H1 (cell line): Measurements from ENCODE around the gene TDRD5. TPM values are rescaled to one million over a fixed set of nuclear protein-coding genes. Genes with fewer than 3 reads are reported as not detected.

Experiments used
- CTCF ChIA-PET: fragments of 300-600 bp; sonication (Branson Sonifier 250); formaldehyde crosslinking; loops from one replicate; lab custom pipeline; 2021; ENCODE audit not compliant: partially characterized antibody; lab: Charles Lee
- POLR2A ChIA-PET: fragments of 300-600 bp; sonication (Branson Sonifier 250); formaldehyde crosslinking; loops from one replicate; lab custom pipeline; 2021; ENCODE audit warnings: inconsistent platforms; ENCODE audit not compliant: partially characterized antibody; lab: Charles Lee
- DNase-seq, 2 experiments: peaks; one replicate each; pipeline versions ENCODE4 v3.0.0 to v3.0.0-alpha.2; 2010 to 2022; ENCODE audit warnings: low spot score in 2 of 2, low read depth in 1 of 2, mixed read lengths in 1 of 2
- FAIRE-seq: peaks from 2 replicates; lab custom pipeline; 2011; peaks lifted over from hg19 to GRCh38; lab: Jason Lieb, UNC
- H2AFZ ChIP-seq: 2 replicates; pipeline ENCODE4 v1.8.1; 2012; ENCODE audit warnings: low read length, inconsistent platforms
- H2AK5ac ChIP-seq: 2 replicates; pipeline ENCODE4 v1.6.1; 2013; ENCODE audit warnings: low read depth, low read length
- H2BK120ac ChIP-seq: replicated peaks from 2 replicates; pipeline ENCODE3; 2013; ENCODE audit warnings: low read depth, low read length, inconsistent platforms
- H2BK12ac ChIP-seq: 2 replicates; pipeline ENCODE4 v1.6.1; 2013; ENCODE audit warnings: low read depth, low read length
- H2BK15ac ChIP-seq: 2 replicates; pipeline ENCODE4 v1.6.1; 2013; ENCODE audit warnings: low read length
- H2BK20ac ChIP-seq: 2 replicates; pipeline ENCODE4 v1.6.1; 2013; ENCODE audit warnings: low read length
- H2BK5ac ChIP-seq: 2 replicates; pipeline ENCODE4 v1.6.1; 2013; ENCODE audit warnings: low read depth, low read length
- H3K14ac ChIP-seq: 2 replicates; pipeline ENCODE4 v1.6.1; 2013; ENCODE audit warnings: inconsistent platforms; ENCODE audit not compliant: insufficient read length
- H3K18ac ChIP-seq: 2 replicates; pipeline ENCODE4 v1.6.1; 2013; ENCODE audit warnings: low read length; ENCODE audit errors: extremely low read depth
- H3K23ac ChIP-seq: 2 replicates; pipeline ENCODE4 v1.6.1; 2013; ENCODE audit warnings: inconsistent platforms; ENCODE audit not compliant: insufficient read length
- H3K23me2 ChIP-seq: 2 replicates; pipeline ENCODE4 v1.6.1; 2013; ENCODE audit warnings: low read depth, low read length
- H3K27ac ChIP-seq: 2 replicates; pipeline ENCODE4 v1.6.1; 2011; ENCODE audit warnings: low read depth, low read length, inconsistent platforms
- H3K27me3 ChIP-seq, 4 experiments: replicated peaks in 1 of 4; 1 replicate in 1 of 4; 2 replicates in 3 of 4; pipeline versions ENCODE4 v1.6.1 to v1.8.1; 2011 to 2013; ENCODE audit warnings: low read length in 3 of 4, mild to moderate bottlenecking in 3 of 4, inconsistent platforms in 2 of 4, mixed read lengths in 2 of 4, moderate library complexity in 1 of 4; ENCODE audit not compliant: control insufficient read depth in 3 of 4, insufficient read depth in 3 of 4; ENCODE audit errors: extremely low read depth in 1 of 4
- H3K36me3 ChIP-seq, 4 experiments: 2 replicates each; pipeline versions ENCODE4 v1.6.1 to v1.8.1; 2011 to 2013; ENCODE audit warnings: mild to moderate bottlenecking in 4 of 4, low read length in 3 of 4, moderate library complexity in 2 of 4, control low read depth in 1 of 4, inconsistent platforms in 1 of 4; ENCODE audit not compliant: insufficient read depth in 4 of 4, control insufficient read depth in 2 of 4
- H3K4ac ChIP-seq: replicated peaks from 2 replicates; pipeline ENCODE3; 2013; ENCODE audit warnings: low read length, low read depth, mixed read lengths, inconsistent platforms; ENCODE audit not compliant: insufficient read length
- H3K4me1 ChIP-seq, 4 experiments: replicated peaks in 1 of 4; 1 replicate in 1 of 4; 2 replicates in 3 of 4; pipeline versions ENCODE4 v1.6.1 to v1.8.1; 2011 to 2013; ENCODE audit warnings: low read length in 3 of 4, inconsistent platforms in 2 of 4, mixed read lengths in 1 of 4; ENCODE audit not compliant: insufficient read depth in 4 of 4, control insufficient read depth in 3 of 4
- H3K4me2 ChIP-seq, 2 experiments: 2 replicates each; pipeline versions ENCODE4 v1.6.1 to v1.8.1; 2011 to 2013; ENCODE audit warnings: low read depth in 2 of 2, low read length in 2 of 2, control low read depth in 1 of 2, inconsistent platforms in 1 of 2, mild to moderate bottlenecking in 1 of 2; ENCODE audit not compliant: insufficient read depth in 1 of 2
- H3K4me3 ChIP-seq, 4 experiments: fragments of 200-600, 300-600 bp in 1 of 4; sonication (generic), shearing (Covaris generic), sonication (Bioruptor Twin) in 1 of 4; 2 replicates each; pipeline versions ENCODE4 v1.5.1 to v1.8.1; 2011 to 2016; ENCODE audit warnings: low read length in 4 of 4, low read depth in 3 of 4, control low read depth in 2 of 4, inconsistent platforms in 2 of 4, mild to moderate bottlenecking in 2 of 4, mixed read lengths in 1 of 4, moderate library complexity in 1 of 4; ENCODE audit not compliant: insufficient read depth in 2 of 4; ENCODE audit errors: extremely low read depth in 1 of 4
- H3K56ac ChIP-seq: replicated peaks from 2 replicates; pipeline ENCODE3; 2013; ENCODE audit warnings: low read depth, mild to moderate bottlenecking, mixed read lengths, low read length, inconsistent platforms; ENCODE audit not compliant: insufficient read length
- H3K79me1 ChIP-seq: 2 replicates; pipeline ENCODE4 v1.6.1; 2013; ENCODE audit warnings: low read depth, low read length, control low read depth
- H3K79me2 ChIP-seq, 2 experiments: 2 replicates each; pipeline versions ENCODE4 v1.6.1 to v1.8.1; 2012 to 2013; ENCODE audit warnings: low read length in 2 of 2, mild to moderate bottlenecking in 2 of 2, inconsistent platforms in 1 of 2; ENCODE audit not compliant: insufficient read depth in 2 of 2, control insufficient read depth in 1 of 2
- H3K9ac ChIP-seq, 4 experiments: replicated peaks in 1 of 4; 1 replicate in 1 of 4; 2 replicates in 3 of 4; pipeline versions ENCODE4 v1.6.1 to v1.8.1; 2011 to 2013; ENCODE audit warnings: low read depth in 3 of 4, low read length in 3 of 4, control low read depth in 2 of 4, mild to moderate bottlenecking in 2 of 4, moderate library complexity in 2 of 4, inconsistent platforms in 1 of 4; ENCODE audit errors: extremely low read depth in 1 of 4
- H3K9me3 ChIP-seq, 2 experiments: 2 replicates each; pipeline versions ENCODE4 v1.6.1 to v1.8.1; 2012 to 2013; ENCODE audit warnings: mild to moderate bottlenecking in 2 of 2, moderate library complexity in 2 of 2, control low read depth in 1 of 2, inconsistent platforms in 1 of 2, low read depth in 1 of 2, low read length in 1 of 2, mixed read lengths in 1 of 2; ENCODE audit not compliant: insufficient read depth in 2 of 2
- H4K20me1 ChIP-seq, 2 experiments: replicated peaks in 1 of 2; 2 replicates each; pipeline versions ENCODE3 to v1.8.1; 2011 to 2013; ENCODE audit warnings: inconsistent platforms in 2 of 2, low read length in 2 of 2, mild to moderate bottlenecking in 1 of 2; ENCODE audit not compliant: insufficient read depth in 2 of 2, control insufficient read depth in 1 of 2
- H4K5ac ChIP-seq: 2 replicates; pipeline ENCODE4 v1.6.1; 2013; ENCODE audit warnings: low read length, low read depth, mixed read lengths, inconsistent platforms; ENCODE audit not compliant: insufficient read length
- H4K8ac ChIP-seq: 2 replicates; pipeline ENCODE4 v1.8.0; 2013; ENCODE audit warnings: mild to moderate bottlenecking, moderate library complexity, low read length, inconsistent platforms; ENCODE audit not compliant: insufficient read depth; ENCODE audit errors: extremely low read depth
- H4K91ac ChIP-seq: replicated peaks from 2 replicates; pipeline ENCODE3; 2013; ENCODE audit warnings: low read length, mixed read lengths, inconsistent platforms; ENCODE audit not compliant: insufficient read length
- ATF3 ChIP-seq: IDR thresholded peaks from 2 replicates; pipeline ENCODE4 v1.6.1; 2011; ENCODE audit warnings: low read depth, mild to moderate bottlenecking, low read length; ENCODE audit not compliant: insufficient read depth
- BACH1 ChIP-seq: IDR thresholded peaks from 2 replicates; pipeline ENCODE4 v1.6.1; 2012; ENCODE audit warnings: low read length, improper control_type of control experiment
- EP300 ChIP-seq, 2 experiments: IDR thresholded peaks; 1 replicate in 1 of 2; 2 replicates in 1 of 2; pipeline ENCODE4 v1.6.1; 2011 to 2012; ENCODE audit warnings: low read depth in 2 of 2, low read length in 2 of 2, mild to moderate bottlenecking in 2 of 2, borderline replicate concordance in 1 of 2, inconsistent platforms in 1 of 2, moderate library complexity in 1 of 2
- FOSL1 ChIP-seq: IDR thresholded peaks from 2 replicates; pipeline ENCODE4 v1.6.1; 2011; ENCODE audit warnings: mild to moderate bottlenecking, low read depth, low read length, moderate library complexity; ENCODE audit not compliant: insufficient read depth
- KDM5A ChIP-seq: fragments of 200-600 bp; IDR thresholded peaks from 2 replicates; pipeline ENCODE4 v1.7.1; 2012; ENCODE audit warnings: mild to moderate bottlenecking, low read length, inconsistent platforms, mixed read lengths
- NANOG ChIP-seq: IDR thresholded peaks from 2 replicates; pipeline ENCODE4 v1.6.1; 2011; ENCODE audit warnings: low read length, low read depth, mild to moderate bottlenecking, inconsistent platforms; ENCODE audit not compliant: insufficient read depth, poor library complexity, severe bottlenecking
- WGBS, 2 experiments: shearing (Covaris generic) in 1 of 2; methylation state at CpG; one replicate each; pipeline versions ENCODE4 v1.1.6 to v1.1.7; 2013 to 2015; ENCODE audit warnings: low lambda C conversion rate in 2 of 2, mixed read lengths in 2 of 2, inconsistent platforms in 1 of 2, low coverage in 1 of 2, missing lambda C conversion rate in 1 of 2; ENCODE audit not compliant: insufficient replicate concordance in 2 of 2, insufficient coverage in 1 of 2, insufficient read length in 1 of 2; ENCODE audit errors: extremely low coverage in 1 of 2, missing lambda C conversion rate in 1 of 2; 5-methylcytosine and 5-hydroxymethylcytosine counted together
- polyA plus RNA-seq, 7 experiments: library from polyadenylated mRNA; depleted of rRNA in 3 of 7; stranded (reverse) in 5 of 7; unstranded in 2 of 7; fragments of >200 nt in 5 of 7; fragments of 200-250 nt in 2 of 7; gene quantifications; 1 replicate in 5 of 7; 2 replicates in 1 of 7; 4 replicates in 1 of 7; pipeline versions ENCODE4 v1.2.1 to v1.2.3, GENCODE V29; 2011 to 2013; ENCODE audit warnings: missing spikeins in 2 of 7, mixed read lengths in 2 of 7
- total RNA-seq: library from RNA; stranded (reverse); fragmentation: NEBNext Ultra II Directional; extraction: Animal tissue kit (Norgen Biotek cat#: 25700); gene quantifications from 2 replicates; pipeline ENCODE4 v1.2.1, GENCODE V29; 2021

TDRD5 gene
- total and polyA plus RNA-seq, 2 of the 8 experiments (the other 6 are each of a cell fraction or from before 2014, with no cell fraction given), result 0.53 to 1.4 TPM

- ChIA-PET CTCF (interaction anchor here (0.7 to 2.0 kb wide), 11 partner anchors 9 to 442 kb away, joined by 3 to 10 read pairs (median 3); partner anchors contain the start of gene NPHS2), POLR2A (interaction anchor here (0.5 to 1.1 kb wide), 2 partner anchors 34 to 350 kb away, joined by 3 read pairs; no protein-coding TSS in a partner anchor)
- WGBS, 2 experiments, result 21% methylated on average over 29 of the region's 60 CpGs; no CpG with 5 or more reads in 1 of the 2 experiments
- TF ChIP-seq KDM5A, result no peak
- peak; percentile 18 for TF ChIP-seq NANOG
- no peak for TF ChIP-seq FOSL1
- TF ChIP-seq ATF3, result no peak
- peak; percentile 64 for TF ChIP-seq BACH1
- no peak for TF ChIP-seq EP300 (IDR thresholded peaks at IDR 0.05; ENCODE audit: borderline replicate concordance in 1 of 2, low read depth in 2 of 2, low read length in 2 of 2)
Measured at GRCh38 chr1:179586107-179586823, 5.4 kb upstream of the TDRD5 start.

More at GRCh38 chr1:179586107-179586823, 5.4 kb upstream of the TDRD5 start:
- H3K79me1 ChIP-seq, result no peaks in the 10 kb centered on the region
- H3K79me2 ChIP-seq, result no peaks in the 10 kb centered on the region
- H2BK120ac ChIP-seq, result no peak overlapping the region
- no peak overlapping the region for H4K91ac ChIP-seq
- H2AFZ ChIP-seq, result no peak overlapping the region
- H3K9me3 ChIP-seq, result peaks cover 3% of the 10 kb centered on the region in 2 experiments; a peak in 2 of 4 replicates
- H2BK5ac ChIP-seq, result no peak overlapping the region
- peak overlapping the region; percentile 4; the same call in 1 of the 2 replicates for H2BK12ac ChIP-seq
- no peak for FAIRE-seq
- H4K8ac ChIP-seq, result peak overlapping the region; percentile 35; the same call in 1 of the 2 replicates
- no peak overlapping the region; the same call in 1 of the 2 replicates for H3K18ac ChIP-seq
- DNase-seq, result peak in 1 of 2 experiments; percentile 84
- H3K9ac ChIP-seq, result no peak overlapping the region; a peak in 2 of 7 replicates
- H2AK5ac ChIP-seq, result no peak overlapping the region
- no peak overlapping the region for H4K5ac ChIP-seq
- no peaks in the 10 kb centered on the region for H4K20me1 ChIP-seq
- no peak overlapping the region for H2BK15ac ChIP-seq
- peaks cover 11 to 37% (median 28%) of the 10 kb centered on the region in 4 experiments for H3K27me3 ChIP-seq
- H2BK20ac ChIP-seq, result no peak overlapping the region
- H3K23me2 ChIP-seq, result no peaks in the 10 kb centered on the region
- no peak overlapping the region for H3K23ac ChIP-seq
- H3K14ac ChIP-seq, result no peak overlapping the region
- no peaks in the 10 kb centered on the region for H3K36me3 ChIP-seq
- no peak overlapping the region for H3K56ac ChIP-seq
- no peak overlapping the region for H3K27ac ChIP-seq
- H3K4me1 ChIP-seq, result peaks cover 0 to 4% (median 2%) of the 10 kb centered on the region in 4 experiments; a peak in 2 of 7 replicates
- H3K4ac ChIP-seq, result no peak overlapping the region
- H3K4me3 ChIP-seq, result peak overlapping the region; percentile 3 to 53 (median 14); a peak in 6 of 8 replicates
- H3K4me2 ChIP-seq, result peak overlapping the region; percentile 27 to 60; a peak in 3 of 4 replicates
